Measurements from ENCODE around the gene CA9.

The CA9 gene

GRCh38 chr9:35679091-35679490 is 5.4 kb downstream of the CA9 start:
- no peak for DNase-seq (ENCODE audit: low read depth in 1 of 2, low spot score in 1 of 2)
- peaks cover 18% of the 10 kb centered on the region for H3K27me3 ChIP-seq (ENCODE audit: insufficient read depth, poor library complexity, severe bottlenecking)
- no peak for TF ChIP-seq REST (IDR thresholded peaks at IDR 0.05; ENCODE audit: insufficient replicate concordance, low read depth)
- no peak for TF ChIP-seq POLR2AphosphoS5 (IDR thresholded peaks at IDR 0.05; ENCODE audit: low read depth)

GRCh38 chr9:35679766-35680330 is 6.1 kb downstream of the CA9 start:
- no peak overlapping the region for H3K4me3 ChIP-seq (replicated peaks; ENCODE audit: insufficient read depth, low read length)
- H3K27ac ChIP-seq (replicated peaks): no peak overlapping the region
- DNase-seq (ENCODE audit: low read depth in 1 of 2, low spot score in 1 of 2): no peak
- H3K27me3 ChIP-seq (ENCODE audit: insufficient read depth, poor library complexity, severe bottlenecking): peaks cover 12% of the 10 kb centered on the region
- TF ChIP-seq GABPA (IDR thresholded peaks at IDR 0.05; ENCODE audit: low read depth): no peak
- TF ChIP-seq REST (IDR thresholded peaks at IDR 0.05; ENCODE audit: insufficient replicate concordance, low read depth): no peak
- TF ChIP-seq CTCF (IDR thresholded peaks at IDR 0.05; ENCODE audit: insufficient read depth, low read length): no peak
- TF ChIP-seq POLR2AphosphoS5 (IDR thresholded peaks at IDR 0.05; ENCODE audit: low read depth): no peak
- no peak for TF ChIP-seq SPI1 (IDR thresholded peaks at IDR 0.05; ENCODE audit: borderline replicate concordance, low read depth)

More at GRCh38 chr9:35679091-35679490, 5.4 kb downstream of the CA9 start:
- H3K4me3 ChIP-seq (replicated peaks; ENCODE audit: insufficient read depth, low read length): no peak overlapping the region
- H3K27ac ChIP-seq (replicated peaks): no peak overlapping the region

GRCh38 chr9:35680331-35681105 is 6.8 kb downstream of the CA9 start:
- no peak for DNase-seq (ENCODE audit: low read depth in 1 of 2, low spot score in 1 of 2)
- Histone ChIP-seq H3K27ac (replicated peaks) (no peak overlapping the region), H3K27me3 (ENCODE audit: insufficient read depth, poor library complexity, severe bottlenecking) (peaks cover 7% of the 10 kb centered on the region)

More at GRCh38 chr9:35680331-35681105, 6.8 kb downstream of the CA9 start:
- H3K4me3 ChIP-seq (replicated peaks; ENCODE audit: insufficient read depth, low read length): no peak overlapping the region
- TF ChIP-seq POLR2AphosphoS5 (IDR thresholded peaks at IDR 0.05; ENCODE audit: low read depth) (no peak), CTCF (IDR thresholded peaks at IDR 0.05; ENCODE audit: insufficient read depth, low read length) (no peak), GABPA (IDR thresholded peaks at IDR 0.05; ENCODE audit: low read depth) (no peak), REST (IDR thresholded peaks at IDR 0.05; ENCODE audit: insufficient replicate concordance, low read depth) (no peak), SPI1 (IDR thresholded peaks at IDR 0.05; ENCODE audit: borderline replicate concordance, low read depth) (no peak)

All from HL-60 (cell line).